OCI-LY1 (cell line): ENCODE data around the gene CFAP141.

Experiments
- H2AFZ ChIP-seq: fragments of 200-600 bp; sonication (generic), shearing (Covaris generic); 2 replicates; pipeline ENCODE4 v1.6.0; 2014; ENCODE audit warnings: antibody characterized with exemption, mild to moderate bottlenecking, low read length
- H3F3A ChIP-seq: fragments of 200-600 bp; sonication (generic), shearing (Covaris generic); 2 replicates; pipeline ENCODE4 v1.6.0; 2014; ENCODE audit warnings: mild to moderate bottlenecking, antibody characterized with exemption, low read length, moderate library complexity; ENCODE audit not compliant: insufficient read depth
- H3K27ac ChIP-seq: fragments of 200-600 bp; sonication (generic); 2 replicates; pipeline ENCODE4 v1.5.1; 2014; ENCODE audit warnings: low read length, mixed run types, mild to moderate bottlenecking, low read depth; ENCODE audit not compliant: poor library complexity, severe bottlenecking
- H3K27me3 ChIP-seq: fragments of 200-600 bp; sonication (generic); 2 replicates; pipeline ENCODE4 v1.6.0; 2014; ENCODE audit warnings: antibody characterized with exemption, mild to moderate bottlenecking, low read length, moderate library complexity; ENCODE audit not compliant: insufficient read depth
- H3K36me3 ChIP-seq: fragments of 200-600 bp; sonication (generic); 2 replicates; pipeline ENCODE4 v1.6.1; 2014; ENCODE audit warnings: mild to moderate bottlenecking, antibody characterized with exemption, low read length, moderate library complexity, mixed read lengths; ENCODE audit not compliant: insufficient read depth
- H3K4me1 ChIP-seq: fragments of 200-600 bp; sonication (generic); 2 replicates; pipeline ENCODE4 v1.5.1; 2014; ENCODE audit warnings: mild to moderate bottlenecking, low read length, moderate library complexity; ENCODE audit not compliant: insufficient read depth, severe bottlenecking
- H3K4me2 ChIP-seq: fragments of 200-600 bp; sonication (generic), shearing (Covaris generic); 2 replicates; pipeline ENCODE4 v1.6.1; 2014; ENCODE audit warnings: low read length
- H3K4me3 ChIP-seq: fragments of 200-600 bp; sonication (generic); 2 replicates; pipeline ENCODE4 v1.5.1; 2014; ENCODE audit warnings: low read length, low read depth, mild to moderate bottlenecking, mixed read lengths; ENCODE audit not compliant: poor library complexity, severe bottlenecking
- H3K79me2 ChIP-seq: fragments of 200-600 bp; shearing (Covaris generic); 2 replicates; pipeline ENCODE4 v1.6.1; 2016; ENCODE audit warnings: mixed run types, low read length, mixed read lengths; ENCODE audit not compliant: insufficient read depth
- H3K9ac ChIP-seq: fragments of 200-600 bp; sonication (generic), shearing (Covaris generic); 2 replicates; pipeline ENCODE4 v1.6.1; 2014; ENCODE audit warnings: mild to moderate bottlenecking, low read length, mixed read lengths
- H3K9me2 ChIP-seq: fragments of 200-600 bp; sonication (generic), shearing (Covaris generic); 2 replicates; pipeline ENCODE4 v1.6.1; 2014; ENCODE audit warnings: low read depth, mild to moderate bottlenecking, low read length, mixed read lengths
- H3K9me3 ChIP-seq: fragments of 200-600 bp; shearing (Covaris generic); 2 replicates; pipeline ENCODE4 v1.6.1; 2014; ENCODE audit warnings: low read length, mixed read lengths
- H4K20me1 ChIP-seq: fragments of 200-600 bp; sonication (generic), shearing (Covaris generic); 2 replicates; pipeline ENCODE4 v1.6.0; 2016; ENCODE audit warnings: mild to moderate bottlenecking, low read length; ENCODE audit not compliant: insufficient read depth
- CTCF ChIP-seq: fragments of 200-600 bp; sonication (generic), shearing (Covaris generic); IDR thresholded peaks from 2 replicates; pipeline ENCODE4 v1.5.1; 2017; ENCODE audit warnings: mild to moderate bottlenecking, antibody characterized with exemption, low read length, moderate library complexity, mixed read lengths
- EZH2 ChIP-seq: fragments of 200-600 bp; sonication (generic), shearing (Covaris generic); IDR thresholded peaks from 2 replicates; pipeline ENCODE4 v1.8.0; 2017; ENCODE audit warnings: borderline replicate concordance, mixed run types, mild to moderate bottlenecking, antibody characterized with exemption, low read length, moderate library complexity, mixed read lengths

Gene CFAP141

GRCh38 chr1:154220071-154220969 lies 14.2 kb upstream of the CFAP141 start, which contains the start of gene UBAP2L:
UBAP2L (plus strand) TSS chr1:154220955; CDS start chr1:154225124, 4,169 bp downstream.
- no peaks in the 10 kb centered on the region for H3K27me3 ChIP-seq
- peak within 1 kb of the TSS; percentile 74 for H3K27ac ChIP-seq
- H3K36me3 ChIP-seq: peaks cover 64% of the 10 kb centered on the region
- no peaks in the 10 kb centered on the region for H3K9me3 ChIP-seq
- no peaks in the 10 kb centered on the region for H4K20me1 ChIP-seq
- no peak within 1 kb of the TSS for H2AFZ ChIP-seq
- peak within 1 kb of the TSS; percentile 84 for H3K4me2 ChIP-seq
- H3K9ac ChIP-seq: peak within 1 kb of the TSS; percentile 97
- no peaks in the 10 kb centered on the region for H3K9me2 ChIP-seq
- H3K4me3 ChIP-seq: peak within 1 kb of the TSS; percentile 91
- H3K4me1 ChIP-seq: peaks cover 46% of the 10 kb centered on the region
- H3F3A ChIP-seq: no peaks in the 10 kb centered on the region
- TF ChIP-seq CTCF (no peak), EZH2 (no peak)
- H3K79me2 ChIP-seq: peaks cover 73% of the 10 kb centered on the region

- Histone ChIP-seq H3K36me3 (peaks cover 58% of the 10 kb centered on the region), H3K4me1 (peaks cover 46% of the 10 kb centered on the region), H3K9ac (peak overlapping the region; percentile 97), H3K4me3 (peak overlapping the region; percentile 91), H3K9me3 (no peaks in the 10 kb centered on the region), H3K9me2 (no peaks in the 10 kb centered on the region), H3K79me2 (peaks cover 65% of the 10 kb centered on the region), H2AFZ (no peak overlapping the region), H3K27me3 (no peaks in the 10 kb centered on the region), H3F3A (no peaks in the 10 kb centered on the region), H3K4me2 (peak overlapping the region; percentile 75), H4K20me1 (no peaks in the 10 kb centered on the region), H3K27ac (peak overlapping the region; percentile 74)
- TF ChIP-seq EZH2: no peak
- no peak for TF ChIP-seq CTCF
Observed at GRCh38 chr1:154219541-154219940, 13.4 kb upstream of the CFAP141 start.

GRCh38 chr1:154218545-154218944 lies 12.4 kb upstream of the CFAP141 start:
- H3K4me3 ChIP-seq: peak overlapping the region; percentile 91
- H3K4me1 ChIP-seq: peaks cover 38% of the 10 kb centered on the region
- H3K27me3 ChIP-seq: no peaks in the 10 kb centered on the region
- no peaks in the 10 kb centered on the region for H3F3A ChIP-seq
- peaks cover 55% of the 10 kb centered on the region for H3K79me2 ChIP-seq
- H3K9me3 ChIP-seq: no peaks in the 10 kb centered on the region
- H3K36me3 ChIP-seq: peaks cover 58% of the 10 kb centered on the region
- H2AFZ ChIP-seq: no peak overlapping the region
- peak overlapping the region; percentile 75 for H3K4me2 ChIP-seq
- no peaks in the 10 kb centered on the region for H4K20me1 ChIP-seq
- H3K9ac ChIP-seq: peak overlapping the region; percentile 97
- H3K27ac ChIP-seq: no peak overlapping the region
- TF ChIP-seq EZH2 (no peak), CTCF (no peak)
- no peaks in the 10 kb centered on the region for H3K9me2 ChIP-seq
